K562 (cell line): ENCODE results near the gene APBA2. TPM values are rescaled to one million over a fixed set of nuclear protein-coding genes. Genes with fewer than 3 reads are reported as not detected.

ENCODE experiments used
- ATAC-seq: fragments of 200-7000 bp; cut with Tn5 transposase; 3 replicates; pipeline ENCODE4 v1.9.1; 2020; ENCODE audit warnings: moderate library complexity
- BruUV-seq: library from RNA; stranded (reverse); fragments of 400-500 nt; replicated peaks from 2 replicates; lab custom pipeline; 2021; lab: Mats Ljungman, UMichigan
- CTCF ChIA-PET: fragments of 300-600 bp; formaldehyde crosslinking; extraction: SDS; loops from one replicate; lab custom pipeline; 2021; ENCODE audit warnings: low intra/inter-chr PET ratio; lab: Yijun Ruan, JAX
- POLR2A ChIA-PET: fragments of 300-600, 350-650 bp; sonication (Branson Sonifier 250); formaldehyde crosslinking; extraction: SDS; loops from one replicate; lab custom pipeline; 2021; ENCODE audit warnings: antibody characterized with exemption, inconsistent platforms; lab: Yijun Ruan, JAX
- DNase-seq, 4 experiments: peaks; one replicate each; pipeline versions ENCODE4 v3.0.0 to v3.0.0-alpha.2; 2011 to 2018; ENCODE audit warnings: low spot score in 3 of 4, mixed read lengths in 3 of 4; ENCODE audit errors: extremely low read depth in 1 of 4
- FAIRE-seq: peaks from 2 replicates; lab custom pipeline; 2011; peaks lifted over from hg19 to GRCh38; lab: Jason Lieb, UNC
- H2AFZ ChIP-seq: 2 replicates; pipeline ENCODE4 v1.6.0; 2011; ENCODE audit warnings: low read depth, low read length, control low read depth, inconsistent platforms
- H3K27ac ChIP-seq: fragments of 200-600 bp; 3 replicates; pipeline ENCODE4 v1.8.0; 2011; ENCODE audit warnings: low read depth, mild to moderate bottlenecking, control low read depth, inconsistent platforms, low read length, moderate library complexity, mixed read lengths; ENCODE audit errors: extremely low read depth
- H3K27me3 ChIP-seq, 2 experiments: fragments of 300-600 bp in 1 of 2; 2 replicates in 1 of 2; 3 replicates in 1 of 2; pipeline versions ENCODE4 v1.6.0 to v1.8.0; 2011; ENCODE audit warnings: inconsistent platforms in 2 of 2, low read length in 2 of 2, mild to moderate bottlenecking in 1 of 2, mixed read lengths in 1 of 2, moderate library complexity in 1 of 2; ENCODE audit not compliant: control insufficient read depth in 2 of 2, insufficient read depth in 2 of 2
- H3K36me3 ChIP-seq: fragments of 300-600 bp; 3 replicates; pipeline ENCODE4 v1.8.0; 2011; ENCODE audit warnings: mild to moderate bottlenecking, low read length, inconsistent platforms; ENCODE audit not compliant: control insufficient read depth, insufficient read depth
- H3K4me1 ChIP-seq, 2 experiments: fragments of 200-600 bp in 1 of 2; replicated peaks in 1 of 2; 2 replicates in 1 of 2; 3 replicates in 1 of 2; pipeline versions ENCODE4 v1.5.1 to v1.8.0; 2011; ENCODE audit warnings: inconsistent platforms in 2 of 2, low read length in 2 of 2, mild to moderate bottlenecking in 1 of 2, mixed read lengths in 1 of 2, moderate library complexity in 1 of 2; ENCODE audit not compliant: control insufficient read depth in 2 of 2, insufficient read depth in 2 of 2
- H3K4me2 ChIP-seq: 2 replicates; pipeline ENCODE4 v1.6.1; 2011; ENCODE audit warnings: low read length, control low read depth, inconsistent platforms, mixed read lengths; ENCODE audit not compliant: insufficient read depth
- H3K4me3 ChIP-seq: fragments of 200-600 bp; sonication (generic), shearing (Covaris generic); 2 replicates; pipeline ENCODE4 v1.5.1; 2016; ENCODE audit warnings: control low read depth, inconsistent platforms
- H3K79me2 ChIP-seq: fragments of 200-600 bp; 3 replicates; pipeline ENCODE4 v1.8.0; 2011; ENCODE audit warnings: low read length, inconsistent platforms; ENCODE audit not compliant: control insufficient read depth, insufficient read depth
- H3K9ac ChIP-seq, 2 experiments: 2 replicates each; pipeline versions ENCODE4 v1.6.0 to v1.6.1; 2011; ENCODE audit warnings: low read depth in 2 of 2, low read length in 2 of 2, control low read depth in 1 of 2, inconsistent platforms in 1 of 2, mild to moderate bottlenecking in 1 of 2, mixed read lengths in 1 of 2; ENCODE audit not compliant: insufficient read depth in 1 of 2
- H3K9me1 ChIP-seq: one replicate; pipeline ENCODE4 v1.6.0; 2011; ENCODE audit warnings: inconsistent platforms, mild to moderate bottlenecking, low read length, moderate library complexity; ENCODE audit not compliant: control insufficient read depth, insufficient read depth
- H3K9me3 ChIP-seq: replicated peaks from 2 replicates; pipeline ENCODE4 v1.5.1; 2011; ENCODE audit warnings: low read depth, low read length, inconsistent platforms; ENCODE audit not compliant: control insufficient read depth, insufficient read depth
- H4K20me1 ChIP-seq: replicated peaks from 2 replicates; pipeline ENCODE4 v1.6.1; 2011; ENCODE audit warnings: low read length, inconsistent platforms, mixed read lengths; ENCODE audit not compliant: control insufficient read depth, insufficient read depth
- CC2D1A ChIP-seq: fragments of 450-650 bp; IDR thresholded peaks from 2 replicates; pipeline ENCODE4 v1.6.1; 2017; ENCODE audit warnings: mild to moderate bottlenecking
- CREBBP ChIP-seq: IDR thresholded peaks from one replicate; pipeline ENCODE4 v1.6.1; 2012; ENCODE audit warnings: low read depth, mild to moderate bottlenecking, control low read depth, inconsistent platforms, low read length
- JUN ChIP-seq, 2 experiments: sonication (generic) in 1 of 2; formaldehyde crosslinking in 1 of 2; IDR thresholded peaks; 2 replicates each; pipeline versions ENCODE4 v1.6.1 to v1.8.0; 2012 to 2022; ENCODE audit warnings: borderline replicate concordance in 2 of 2, mild to moderate bottlenecking in 2 of 2, improper control_type of control experiment in 1 of 2, low read depth in 1 of 2, low read length in 1 of 2, missing genetic modification reagents in 1 of 2
- JUND ChIP-seq, 2 experiments: IDR thresholded peaks; 2 replicates in 1 of 2; 3 replicates in 1 of 2; pipeline ENCODE4 v1.6.1; 2011; ENCODE audit warnings: borderline replicate concordance in 2 of 2, low read depth in 2 of 2, low read length in 2 of 2, improper control_type of control experiment in 1 of 2, missing biosample characterization in 1 of 2, missing genetic modification characterization in 1 of 2, missing genetic modification reagents in 1 of 2
- NRF1 ChIP-seq, 2 experiments: fragments of 450-650 bp; IDR thresholded peaks in 1 of 2; conservative IDR thresholded peaks in 1 of 2; 2 replicates each; pipeline ENCODE4 v1.6.1; 2014; ENCODE audit warnings: mild to moderate bottlenecking in 2 of 2
- PHF20 ChIP-seq: fragments of 450-650 bp; IDR thresholded peaks from 2 replicates; pipeline ENCODE4 v1.6.1; 2018; ENCODE audit not compliant: partially characterized antibody
- PHF8 ChIP-seq: fragments of 200-600 bp; sonication (generic); IDR thresholded peaks from 2 replicates; pipeline ENCODE4 v1.6.1; 2012; ENCODE audit warnings: mixed run types, mild to moderate bottlenecking, inconsistent platforms, low read length, moderate library complexity, borderline replicate concordance
- SPI1 ChIP-seq: IDR thresholded peaks from 2 replicates; pipeline ENCODE4 v1.6.1; 2011; ENCODE audit warnings: low read depth, low read length, control low read depth, borderline replicate concordance
- TGIF2 ChIP-seq: sonication (generic); formaldehyde crosslinking; IDR thresholded peaks from 2 replicates; pipeline ENCODE4 v1.8.1; 2022; ENCODE audit warnings: mild to moderate bottlenecking, missing genetic modification reagents, moderate library complexity
- VEZF1 ChIP-seq: fragments of 200-800 bp; sonication (Bioruptor generic); IDR thresholded peaks from 2 replicates; pipeline ENCODE4 v1.6.1; 2017; ENCODE audit warnings: missing genetic modification characterization, missing compliant biosample characterization
- ZNF124 ChIP-seq: sonication (generic); formaldehyde crosslinking; IDR thresholded peaks from 2 replicates; pipeline ENCODE4 v1.8.1; 2022; ENCODE audit warnings: missing genetic modification reagents
- WGBS: fragments of 100-300 bp; shearing (Covaris generic); methylation state at CpG from one replicate; pipeline ENCODE4 v1.1.6; 2016; ENCODE audit warnings: low coverage, mixed read lengths; ENCODE audit not compliant: insufficient coverage; ENCODE audit errors: missing lambda C conversion rate; 5-methylcytosine and 5-hydroxymethylcytosine counted together
- in situ Hi-C: fragments of 300-500 bp; cut with MboI; formaldehyde crosslinking; loops from 4 replicates; pipeline ENCODE4 v1.15.0; 2018; ENCODE audit warnings: inconsistent platforms, mixed read lengths
- intact Hi-C: fragments of 100-400 bp; cut with micrococcal nuclease; formaldehyde crosslinking; loops from 2 replicates; pipeline ENCODE4 v1.14.2; 2022
- polyA plus RNA-seq, 8 experiments: library from polyadenylated mRNA; depleted of rRNA in 4 of 8; stranded (reverse) in 5 of 8; unstranded in 3 of 8; fragments of >200 nt; fragmentation: Nextera tagmentation in 2 of 8; fragmentation: Illumina TruSeq in 1 of 8; extraction: Ambion mirVana in 2 of 8; extraction: Trizol in 1 of 8; gene quantifications; 2 replicates each; pipeline versions ENCODE4 v1.2.1 to v1.2.3, GENCODE V29; 2011 to 2014; ENCODE audit warnings: inconsistent platforms in 1 of 8, missing spikeins in 1 of 8
- total RNA-seq, 7 experiments: library from RNA; depleted of rRNA in 6 of 7; stranded (reverse); fragments of >200 nt in 6 of 7; fragmentation: Illumina TruSeq in 2 of 7; extraction: Trizol in 2 of 7; gene quantifications; 2 replicates each; pipeline versions ENCODE4 v1.2.1 to v1.2.3, GENCODE V29; 2011 to 2021; ENCODE audit warnings: low replicate concordance in 1 of 7
- TF ChIP-seq, protein P1 (sequence below): sonication (generic); formaldehyde crosslinking; IDR thresholded peaks from 2 replicates; pipeline ENCODE4 v1.8.0; 2022; ENCODE audit warnings: missing genetic modification reagents, mild to moderate bottlenecking, moderate library complexity, borderline replicate concordance

APBA2 gene
- total and polyA plus RNA-seq, 9 of the 15 experiments (the other 6 are each of a cell fraction or from before 2014, with no cell fraction given) = 0.24 to 40.9 (median 25.2) TPM

DNA sequence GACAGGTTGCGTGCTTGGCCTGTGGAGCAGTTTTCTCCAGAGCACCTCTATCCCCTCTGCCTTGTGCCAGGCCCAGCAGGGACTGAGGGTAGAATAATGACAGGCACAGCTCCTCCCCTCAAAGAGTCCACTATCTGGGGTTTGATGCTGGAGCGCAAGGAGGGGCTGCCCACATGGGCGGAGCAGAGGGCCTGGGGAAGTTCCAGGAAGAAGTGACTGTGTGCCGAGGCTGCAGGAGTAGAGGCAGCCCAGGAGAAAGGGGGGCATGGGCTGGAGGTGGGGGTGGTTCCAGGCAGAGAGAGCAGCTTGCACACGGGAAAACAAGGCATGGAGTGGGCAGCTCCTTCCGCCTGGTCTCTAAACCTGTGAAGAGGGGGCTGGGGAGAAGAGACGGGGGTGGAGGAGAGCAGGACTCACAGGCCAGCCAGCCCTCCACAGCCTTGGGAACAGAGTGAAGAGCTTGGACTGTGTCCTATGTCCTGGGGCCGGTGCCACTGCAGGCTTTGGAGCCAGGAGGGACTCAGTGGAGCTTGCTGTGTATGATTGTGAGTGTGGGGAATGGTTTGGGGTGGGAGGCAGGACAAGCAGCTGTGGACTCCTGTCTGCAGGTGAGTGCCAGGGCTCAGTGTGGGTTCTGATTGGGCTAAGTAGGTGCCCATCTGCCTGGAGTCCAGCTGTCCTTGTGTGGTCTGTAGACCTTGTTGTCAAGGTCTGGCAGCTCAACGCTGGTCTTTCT is 48.1 kb downstream of the APBA2 start:
- intact Hi-C loops = no loop called here
- ATAC-seq (peak; percentile 85), FAIRE-seq (peak; percentile 81), DNase-seq (peak; percentile 72 to 79 (median 76))
- Histone ChIP-seq H3K27ac (no peak overlapping the region), H3K36me3 (no peaks in the 10 kb centered on the region), H4K20me1 (no peaks in the 10 kb centered on the region), H3K4me3 (no peak overlapping the region), H2AFZ (peak overlapping the region; percentile 14; the same call in 1 of the 2 replicates), H3K4me1 (peaks cover 9 to 27% of the 10 kb centered on the region in 2 experiments), H3K27me3 (no peaks in the 10 kb centered on the region), H3K9ac (peak overlapping the region in 1 of 2 experiments; percentile 86; a peak in 2 of 4 replicates), H3K4me2 (peak overlapping the region; percentile 19; the same call in 1 of the 2 replicates), H3K9me3 (0 out of 2 replicates have a peak, but pooled peaks cover 5% of the 10 kb centered on the region), H3K79me2 (peaks cover 22% of the 10 kb centered on the region; the same call in 2 of the 3 replicates), H3K9me1 (no peaks in the 10 kb centered on the region)
- ChIA-PET POLR2A (interaction anchor here (0.6 to 1.3 kb wide), 2 partner anchors 13 to 34 kb away, joined by 3 to 4 read pairs; no protein-coding TSS in a partner anchor), CTCF (no interaction called here)
- BruUV-seq = no TSS peak
- in situ Hi-C loops = no loop called here
- TF ChIP-seq VEZF1 (CRISPR knock-in tag) = peak; percentile 85
- no peak for TF ChIP-seq JUN (IDR thresholded peaks at IDR 0.05; ENCODE audit: borderline replicate concordance, low read depth, low read length)
- no peak for TF ChIP-seq JUN (CRISPR knock-in tag; IDR thresholded peaks at IDR 0.05; ENCODE audit: borderline replicate concordance)
- no peak for TF ChIP-seq JUND (IDR thresholded peaks at IDR 0.05; ENCODE audit: borderline replicate concordance, low read depth, low read length)
- TF ChIP-seq JUND (tag; IDR thresholded peaks at IDR 0.05; ENCODE audit: borderline replicate concordance, low read depth, low read length) = peak; percentile 32; the same call in 1 of the 3 replicates
- no peak for TF ChIP-seq TGIF2 (CRISPR knock-in tag)
- TF ChIP-seq NRF1 (conservative IDR thresholded peaks at IDR 0.05 in 1 of 2, IDR thresholded peaks at IDR 0.05 in 1 of 2) = peak in 1 of 2 experiments; percentile 35; a peak in 1 of 4 replicates
- no peak for TF ChIP-seq CC2D1A
- 0 out of 2 replicates have a peak, but pooled peaks have one; percentile 6 for TF ChIP-seq SPI1
- no peak for TF ChIP-seq ZNF124 (CRISPR knock-in tag)
- TF ChIP-seq, protein P1, sequence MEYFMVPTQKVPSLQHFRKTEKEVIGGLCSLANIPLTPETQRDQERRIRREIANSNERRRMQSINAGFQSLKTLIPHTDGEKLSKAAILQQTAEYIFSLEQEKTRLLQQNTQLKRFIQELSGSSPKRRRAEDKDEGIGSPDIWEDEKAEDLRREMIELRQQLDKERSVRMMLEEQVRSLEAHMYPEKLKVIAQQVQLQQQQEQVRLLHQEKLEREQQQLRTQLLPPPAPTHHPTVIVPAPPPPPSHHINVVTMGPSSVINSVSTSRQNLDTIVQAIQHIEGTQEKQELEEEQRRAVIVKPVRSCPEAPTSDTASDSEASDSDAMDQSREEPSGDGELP (CRISPR knock-in tag) = peak; percentile 11; the same call in 1 of the 2 replicates
- no peak for TF ChIP-seq PHF20
- TF ChIP-seq PHF8 = peak; percentile 29; the same call in 1 of the 2 replicates
- no peak for TF ChIP-seq CREBBP
- 35% methylated on average over 8 of the region's 9 CpGs for WGBS
